H9 (cell line): ENCODE measurements around the gene FTO. TPM values are rescaled to one million over a fixed set of nuclear protein-coding genes. Genes with fewer than 3 reads are reported as not detected.

ENCODE experiments used
- DNase-seq: peaks from one replicate; pipeline ENCODE4 v3.0.0-alpha.2; 2017
- H2AFZ ChIP-seq: one replicate; pipeline ENCODE4 v1.6.1; 2013; ENCODE audit warnings: mild to moderate bottlenecking, low read length, control low read depth, moderate library complexity
- H2AK5ac ChIP-seq: 2 replicates; pipeline ENCODE4 v1.6.1; 2013; ENCODE audit warnings: low read length, control low read depth, mixed read lengths; ENCODE audit not compliant: insufficient read length
- H2BK120ac ChIP-seq: one replicate; pipeline ENCODE4 v1.6.1; 2013; ENCODE audit warnings: low read depth, mild to moderate bottlenecking, low read length, control low read depth, inconsistent platforms; ENCODE audit not compliant: poor library complexity, severe bottlenecking
- H2BK12ac ChIP-seq: 2 replicates; pipeline ENCODE4 v1.6.1; 2013; ENCODE audit warnings: low read length, control low read depth, mixed read lengths, low read depth; ENCODE audit not compliant: insufficient read length
- H2BK15ac ChIP-seq: 2 replicates; pipeline ENCODE4 v1.6.1; 2013; ENCODE audit warnings: low read depth, low read length, control low read depth
- H2BK20ac ChIP-seq: one replicate; pipeline ENCODE4 v1.6.1; 2013; ENCODE audit warnings: low read depth, mild to moderate bottlenecking, low read length, control low read depth, inconsistent platforms; ENCODE audit not compliant: poor library complexity, severe bottlenecking
- H2BK5ac ChIP-seq: 2 replicates; pipeline ENCODE4 v1.6.1; 2013; ENCODE audit warnings: low read length, control low read depth, mixed read lengths; ENCODE audit not compliant: insufficient read length
- H3K14ac ChIP-seq: 2 replicates; pipeline ENCODE4 v1.6.1; 2013; ENCODE audit warnings: low read length, control low read depth; ENCODE audit not compliant: insufficient read depth
- H3K18ac ChIP-seq: 2 replicates; pipeline ENCODE4 v1.6.1; 2013; ENCODE audit warnings: low read depth, mild to moderate bottlenecking, mixed read lengths, low read length, control low read depth; ENCODE audit not compliant: insufficient read length
- H3K23ac ChIP-seq: 2 replicates; pipeline ENCODE4 v1.6.1; 2013; ENCODE audit warnings: low read length, control low read depth, mixed read lengths, low read depth; ENCODE audit not compliant: insufficient read length
- H3K23me2 ChIP-seq: 2 replicates; pipeline ENCODE4 v1.6.1; 2013; ENCODE audit warnings: low read depth, mild to moderate bottlenecking, mixed read lengths, low read length, control low read depth; ENCODE audit not compliant: insufficient read length, poor library complexity, severe bottlenecking
- H3K27ac ChIP-seq: 2 replicates; pipeline ENCODE4 v1.5.1; 2013; ENCODE audit warnings: low read length, control low read depth, mixed read lengths, low read depth; ENCODE audit not compliant: insufficient read length
- H3K27me3 ChIP-seq: 2 replicates; pipeline ENCODE4 v1.6.1; 2013; ENCODE audit warnings: low read length, control low read depth, inconsistent platforms; ENCODE audit not compliant: insufficient read depth
- H3K4ac ChIP-seq: 2 replicates; pipeline ENCODE4 v1.6.1; 2013; ENCODE audit warnings: low read depth, mild to moderate bottlenecking, control low read depth, inconsistent platforms, low read length, moderate library complexity
- H3K4me1 ChIP-seq: 2 replicates; pipeline ENCODE4 v1.6.1; 2013; ENCODE audit warnings: low read length, control low read depth, inconsistent platforms; ENCODE audit not compliant: insufficient read depth
- H3K4me2 ChIP-seq: 2 replicates; pipeline ENCODE4 v1.6.1; 2013; ENCODE audit warnings: low read length, control low read depth, mixed read lengths; ENCODE audit not compliant: insufficient read length, insufficient read depth
- H3K56ac ChIP-seq: 2 replicates; pipeline ENCODE4 v1.6.1; 2013; ENCODE audit warnings: low read depth, mild to moderate bottlenecking, mixed read lengths, low read length, control low read depth; ENCODE audit not compliant: insufficient read length
- H3K79me1 ChIP-seq: 2 replicates; pipeline ENCODE4 v1.6.1; 2013; ENCODE audit warnings: low read depth, mild to moderate bottlenecking, moderate library complexity, low read length, control low read depth, inconsistent platforms; ENCODE audit not compliant: insufficient read depth, poor library complexity, severe bottlenecking
- H3K79me2 ChIP-seq: 2 replicates; pipeline ENCODE4 v1.6.1; 2013; ENCODE audit warnings: low read length, control low read depth, inconsistent platforms; ENCODE audit not compliant: insufficient read depth
- H3K9ac ChIP-seq: 2 replicates; pipeline ENCODE4 v1.6.1; 2013; ENCODE audit warnings: low read length, control low read depth, mixed read lengths; ENCODE audit not compliant: insufficient read length; ENCODE audit errors: extremely low read depth
- H3K9me3 ChIP-seq: one replicate; pipeline ENCODE4 v1.6.1; 2013; ENCODE audit warnings: low read depth, low read length, inconsistent platforms; ENCODE audit not compliant: control insufficient read depth
- H3T11ph ChIP-seq: one replicate; pipeline ENCODE4 v1.6.1; 2013; ENCODE audit warnings: mild to moderate bottlenecking, low read length, control low read depth, inconsistent platforms
- H4K20me1 ChIP-seq: one replicate; pipeline ENCODE4 v1.6.1; 2013; ENCODE audit not compliant: control insufficient read depth, insufficient read length, insufficient read depth
- H4K5ac ChIP-seq: 2 replicates; pipeline ENCODE4 v1.6.1; 2013; ENCODE audit warnings: low read depth, mild to moderate bottlenecking, mixed read lengths, low read length, control low read depth; ENCODE audit not compliant: insufficient read length
- H4K8ac ChIP-seq: replicated peaks from 2 replicates; pipeline ENCODE4 v1.6.1; 2013; ENCODE audit warnings: low read length, control low read depth, mixed read lengths, low read depth; ENCODE audit not compliant: insufficient read length
- H4K91ac ChIP-seq: 2 replicates; pipeline ENCODE4 v1.6.1; 2013; ENCODE audit warnings: low read depth, mild to moderate bottlenecking, moderate library complexity, mixed read lengths, low read length, control low read depth; ENCODE audit not compliant: insufficient read length
- H3K27ac Mint-ChIP-seq, 3 experiments: 2 replicates in 2 of 3; 3 replicates in 1 of 3; pipeline ENCODE4 v1.8.0; 2020 to 2021; ENCODE audit warnings: mixed read lengths in 3 of 3, mild to moderate bottlenecking in 1 of 3, moderate library complexity in 1 of 3
- H3K27me3 Mint-ChIP-seq: 2 replicates; pipeline ENCODE4 v1.8.0; 2021; ENCODE audit warnings: low read depth, mild to moderate bottlenecking, moderate library complexity, mixed read lengths
- H3K36me3 Mint-ChIP-seq, 3 experiments: 2 replicates in 2 of 3; 3 replicates in 1 of 3; pipeline ENCODE4 v1.8.0; 2020 to 2021; ENCODE audit warnings: low read depth in 3 of 3, mixed read lengths in 3 of 3; ENCODE audit not compliant: insufficient read depth in 1 of 3
- H3K4me1 Mint-ChIP-seq, 2 experiments: 2 replicates each; pipeline ENCODE4 v1.8.0; 2020; ENCODE audit warnings: mixed read lengths in 2 of 2
- H3K4me3 Mint-ChIP-seq, 2 experiments: 2 replicates in 1 of 2; 3 replicates in 1 of 2; pipeline ENCODE4 v1.8.0; 2020 to 2021; ENCODE audit warnings: mild to moderate bottlenecking in 2 of 2, mixed read lengths in 2 of 2, moderate library complexity in 1 of 2
- H3K9me3 Mint-ChIP-seq, 2 experiments: 2 replicates in 1 of 2; 3 replicates in 1 of 2; pipeline ENCODE4 v1.8.0; 2020; ENCODE audit warnings: mild to moderate bottlenecking in 2 of 2, mixed read lengths in 2 of 2, moderate library complexity in 1 of 2
- WGBS: extraction: QIAGEN DNeasy Blood & Tissue Kit; methylation state at CpG from one replicate; pipeline ENCODE4 v1.1.7; 2013; ENCODE audit warnings: missing lambda C conversion rate, low lambda C conversion rate, mixed read lengths; ENCODE audit not compliant: insufficient read length; ENCODE audit errors: extremely low coverage; 5-methylcytosine and 5-hydroxymethylcytosine counted together
- total RNA-seq: library from RNA; stranded (reverse); gene quantifications from 2 replicates; pipeline ENCODE4 v1.2.1, GENCODE V29; 2021
- TF ChIP-seq, protein P1 (sequence below): fragments of 200-600 bp; sonication (generic); conservative IDR thresholded peaks from 3 replicates; pipeline ENCODE4 v1.8.0; 2021; ENCODE audit warnings: antibody characterized with exemption, mild to moderate bottlenecking

The FTO gene
- total RNA-seq, 1 experiment from 2014 or later = 67.9 TPM

GRCh38 chr16:53721017-53721416 lies 17.1 kb downstream of the FTO start:
- Mint-ChIP-seq H3K27ac (no peak overlapping the region), H3K4me1 (peaks cover 4 to 9% of the 10 kb centered on the region in 2 experiments; a peak in 3 of 4 replicates), H3K4me3 (no peak overlapping the region), H3K36me3 (no peaks in the 10 kb centered on the region), H3K27me3 (no peaks in the 10 kb centered on the region), H3K9me3 (no peaks in the 10 kb centered on the region)
- Histone ChIP-seq H2BK5ac (no peak overlapping the region), H3K27ac (no peak overlapping the region), H2BK20ac (no peak overlapping the region), H3K4me2 (no peak overlapping the region), H3K4me1 (no peaks in the 10 kb centered on the region), H3K9ac (no peak overlapping the region), H3K4ac (no peak overlapping the region), H4K8ac (no peak overlapping the region), H3K18ac (no peak overlapping the region), H3K14ac (no peak overlapping the region), H4K5ac (no peak overlapping the region), H3K23me2 (no peaks in the 10 kb centered on the region), H3K23ac (no peak overlapping the region), H4K20me1 (no peaks in the 10 kb centered on the region), H2BK15ac (no peak overlapping the region), H4K91ac (no peak overlapping the region), H3K9me3 (no peaks in the 10 kb centered on the region), H3K56ac (no peak overlapping the region), H2BK120ac (no peak overlapping the region), H3K79me2 (no peaks in the 10 kb centered on the region; the same call in 1 of the 2 replicates), H2AK5ac (no peak overlapping the region), H3K79me1 (no peaks in the 10 kb centered on the region), H3K27me3 (no peaks in the 10 kb centered on the region), H2AFZ (no peak overlapping the region), H3T11ph (no peak overlapping the region), H2BK12ac (no peak overlapping the region)
- no CpG with 5 or more reads among the region's 5 CpGs for WGBS
- TF ChIP-seq, protein P1, sequence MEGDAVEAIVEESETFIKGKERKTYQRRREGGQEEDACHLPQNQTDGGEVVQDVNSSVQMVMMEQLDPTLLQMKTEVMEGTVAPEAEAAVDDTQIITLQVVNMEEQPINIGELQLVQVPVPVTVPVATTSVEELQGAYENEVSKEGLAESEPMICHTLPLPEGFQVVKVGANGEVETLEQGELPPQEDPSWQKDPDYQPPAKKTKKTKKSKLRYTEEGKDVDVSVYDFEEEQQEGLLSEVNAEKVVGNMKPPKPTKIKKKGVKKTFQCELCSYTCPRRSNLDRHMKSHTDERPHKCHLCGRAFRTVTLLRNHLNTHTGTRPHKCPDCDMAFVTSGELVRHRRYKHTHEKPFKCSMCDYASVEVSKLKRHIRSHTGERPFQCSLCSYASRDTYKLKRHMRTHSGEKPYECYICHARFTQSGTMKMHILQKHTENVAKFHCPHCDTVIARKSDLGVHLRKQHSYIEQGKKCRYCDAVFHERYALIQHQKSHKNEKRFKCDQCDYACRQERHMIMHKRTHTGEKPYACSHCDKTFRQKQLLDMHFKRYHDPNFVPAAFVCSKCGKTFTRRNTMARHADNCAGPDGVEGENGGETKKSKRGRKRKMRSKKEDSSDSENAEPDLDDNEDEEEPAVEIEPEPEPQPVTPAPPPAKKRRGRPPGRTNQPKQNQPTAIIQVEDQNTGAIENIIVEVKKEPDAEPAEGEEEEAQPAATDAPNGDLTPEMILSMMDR = no peak
- no peak for DNase-seq
